Measurements from ENCODE around the gene RXRB.

Gene RXRB

DNA sequence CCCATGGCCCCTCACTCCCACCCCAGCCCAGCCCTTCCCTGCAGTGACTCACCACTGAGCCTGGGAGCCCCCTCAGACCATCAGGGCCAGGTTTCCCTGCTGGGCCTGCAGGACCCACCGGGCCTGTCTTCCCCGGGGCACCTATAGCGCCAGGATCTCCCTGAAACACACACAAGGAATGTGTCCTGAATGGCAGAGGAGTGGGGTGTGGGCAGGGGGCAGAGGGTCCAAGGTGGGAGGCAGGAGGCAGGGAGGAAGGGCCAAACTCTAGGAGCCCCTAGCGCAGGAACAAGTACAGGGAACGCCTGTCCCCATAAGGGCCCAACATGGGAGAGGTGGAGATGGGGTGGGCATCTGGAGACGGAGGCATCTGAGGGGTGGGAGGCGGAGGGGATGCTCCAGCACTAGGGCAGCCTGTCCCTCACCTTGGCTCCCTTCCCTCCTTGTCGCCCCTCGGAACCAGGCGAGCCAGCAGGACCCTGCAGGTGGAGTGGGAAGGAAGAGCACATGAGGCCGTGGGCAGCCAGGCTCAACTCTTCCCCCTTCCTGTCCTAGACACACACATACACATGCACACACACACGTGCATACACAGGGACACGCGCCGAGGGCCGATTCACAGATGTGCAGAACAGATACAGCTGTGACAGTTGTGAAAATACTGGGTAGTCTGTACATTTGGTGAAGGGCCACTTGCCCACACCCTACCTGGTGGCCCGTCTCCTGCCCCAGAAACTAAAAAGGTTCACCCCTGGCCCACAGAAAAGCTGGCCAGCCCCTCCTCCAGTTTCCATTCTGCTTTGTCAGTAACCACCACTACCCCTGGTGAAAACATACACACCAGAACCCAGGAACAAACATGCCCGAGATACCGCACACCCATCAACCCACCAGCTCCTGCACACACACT, 32.8 kb downstream of the RXRB start:
- H3K4me3 ChIP-seq (ENCODE audit: low read depth in 1 of 2, low read length in 1 of 2) = no peak overlapping the region

DNA sequence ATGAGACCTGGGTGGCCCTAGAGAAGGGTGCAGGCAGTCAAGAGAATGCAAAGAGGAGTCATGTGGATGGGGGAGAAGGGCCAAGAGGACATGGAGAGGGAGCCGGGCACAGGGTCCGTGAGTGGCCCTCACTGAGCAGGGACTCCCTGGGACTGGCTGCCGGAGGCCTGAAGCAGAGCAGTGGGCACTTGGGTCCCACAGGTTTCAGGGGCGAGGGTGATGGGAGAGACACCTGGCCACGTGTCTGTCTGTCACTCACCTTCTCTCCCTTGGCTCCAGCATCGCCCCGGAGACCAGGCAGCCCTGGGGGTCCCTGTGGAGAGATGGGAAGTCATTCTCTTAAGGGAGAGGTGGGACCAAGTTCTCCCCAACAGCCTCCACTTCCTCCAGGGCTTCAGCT, 33.7 kb downstream of the RXRB start:
- no peaks in the 10 kb centered on the region for H3K36me3 ChIP-seq
- H3K4me3 ChIP-seq (ENCODE audit: low read depth in 1 of 2, low read length in 1 of 2) = no peak overlapping the region
- peaks cover 21% of the 10 kb centered on the region for H3K27me3 ChIP-seq
- no peaks in the 10 kb centered on the region for H3K9me3 ChIP-seq
- H3K4me1 ChIP-seq (ENCODE audit: control insufficient read depth in 1 of 2, insufficient read depth in 1 of 2, low read depth in 1 of 2, low read length in 1 of 2) = peaks cover 3% of the 10 kb centered on the region in 2 experiments
- no peak overlapping the region for H3K27ac ChIP-seq
- TF ChIP-seq, protein P1, sequence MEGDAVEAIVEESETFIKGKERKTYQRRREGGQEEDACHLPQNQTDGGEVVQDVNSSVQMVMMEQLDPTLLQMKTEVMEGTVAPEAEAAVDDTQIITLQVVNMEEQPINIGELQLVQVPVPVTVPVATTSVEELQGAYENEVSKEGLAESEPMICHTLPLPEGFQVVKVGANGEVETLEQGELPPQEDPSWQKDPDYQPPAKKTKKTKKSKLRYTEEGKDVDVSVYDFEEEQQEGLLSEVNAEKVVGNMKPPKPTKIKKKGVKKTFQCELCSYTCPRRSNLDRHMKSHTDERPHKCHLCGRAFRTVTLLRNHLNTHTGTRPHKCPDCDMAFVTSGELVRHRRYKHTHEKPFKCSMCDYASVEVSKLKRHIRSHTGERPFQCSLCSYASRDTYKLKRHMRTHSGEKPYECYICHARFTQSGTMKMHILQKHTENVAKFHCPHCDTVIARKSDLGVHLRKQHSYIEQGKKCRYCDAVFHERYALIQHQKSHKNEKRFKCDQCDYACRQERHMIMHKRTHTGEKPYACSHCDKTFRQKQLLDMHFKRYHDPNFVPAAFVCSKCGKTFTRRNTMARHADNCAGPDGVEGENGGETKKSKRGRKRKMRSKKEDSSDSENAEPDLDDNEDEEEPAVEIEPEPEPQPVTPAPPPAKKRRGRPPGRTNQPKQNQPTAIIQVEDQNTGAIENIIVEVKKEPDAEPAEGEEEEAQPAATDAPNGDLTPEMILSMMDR (IDR thresholded peaks at IDR 0.05) = no peak

More for the DNA sequence above, 32.8 kb downstream of the RXRB start:
- Histone ChIP-seq H3K9me3 (no peaks in the 10 kb centered on the region), H3K36me3 (no peaks in the 10 kb centered on the region), H3K27ac (no peak overlapping the region), H3K27me3 (peaks cover 13% of the 10 kb centered on the region), H3K4me1 (ENCODE audit: control insufficient read depth in 1 of 2, insufficient read depth in 1 of 2, low read depth in 1 of 2, low read length in 1 of 2) (no peaks in the 10 kb centered on the region)
- TF ChIP-seq, protein P1 (IDR thresholded peaks at IDR 0.05) = no peak

DNA sequence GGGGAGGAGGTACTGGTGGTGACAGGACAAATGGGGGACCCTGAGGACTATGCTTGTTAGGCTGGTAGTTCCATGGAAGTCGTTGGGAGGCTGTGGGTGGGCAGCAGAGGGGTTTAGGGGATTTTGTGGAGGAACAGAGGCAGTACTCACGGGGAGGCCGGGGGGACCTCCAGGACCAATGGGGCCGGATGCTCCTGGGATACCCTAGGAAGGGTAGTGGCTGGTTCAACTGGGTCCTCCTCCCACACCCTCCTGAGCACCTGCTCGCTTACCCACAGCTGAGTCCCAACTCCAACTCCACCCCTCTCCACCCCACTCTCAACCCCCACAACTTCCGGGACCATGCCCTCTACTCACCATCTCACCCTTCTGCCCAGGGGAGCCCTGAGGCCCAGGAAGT, 34.1 kb downstream of the RXRB start:
- H3K4me1 ChIP-seq (ENCODE audit: control insufficient read depth in 1 of 2, insufficient read depth in 1 of 2, low read depth in 1 of 2, low read length in 1 of 2) = peaks cover 6 to 8% of the 10 kb centered on the region in 2 experiments
- no peaks in the 10 kb centered on the region for H3K36me3 ChIP-seq
- no peaks in the 10 kb centered on the region for H3K9me3 ChIP-seq
- no peak overlapping the region for H3K4me3 ChIP-seq (ENCODE audit: low read depth in 1 of 2, low read length in 1 of 2)
- H3K27ac ChIP-seq = no peak overlapping the region
- TF ChIP-seq, protein P1 (IDR thresholded peaks at IDR 0.05) = no peak
- H3K27me3 ChIP-seq = peaks cover 26% of the 10 kb centered on the region

DNA sequence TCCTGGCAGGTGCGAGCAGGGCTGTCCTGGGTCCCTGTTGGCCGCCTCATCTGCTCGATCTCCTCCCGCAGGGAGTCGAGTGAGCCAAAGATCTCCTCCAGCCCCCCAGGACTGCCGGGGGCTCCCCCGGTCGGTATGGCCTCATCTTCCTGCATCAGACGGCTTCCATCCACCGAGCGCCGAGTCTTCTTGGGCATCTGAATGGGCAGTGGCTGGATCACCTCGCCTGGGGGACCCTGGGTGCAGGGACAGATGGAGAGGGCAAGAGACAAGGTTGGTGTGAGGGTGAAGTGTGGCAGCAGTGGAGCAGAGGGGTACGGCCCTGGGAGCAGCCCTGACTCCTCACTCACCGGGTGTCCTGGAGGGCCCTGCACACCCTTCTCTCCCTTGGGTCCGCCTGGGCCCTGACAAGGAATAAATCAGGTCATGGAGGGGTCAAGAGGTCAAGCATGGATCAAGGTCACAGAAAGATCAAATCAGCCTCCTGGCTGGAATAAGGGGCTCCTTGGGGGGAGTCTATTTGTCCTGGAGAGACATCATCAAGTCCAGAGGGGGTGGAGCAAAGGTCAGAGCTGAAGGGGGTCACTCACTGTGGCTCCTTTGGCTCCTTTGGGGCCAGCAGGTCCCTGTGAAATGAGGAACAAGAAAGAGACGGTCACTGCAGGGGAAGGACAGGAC, 34.7 kb downstream of the RXRB start:
- H3K27ac ChIP-seq = no peak overlapping the region
- H3K4me1 ChIP-seq (ENCODE audit: control insufficient read depth in 1 of 2, insufficient read depth in 1 of 2, low read depth in 1 of 2, low read length in 1 of 2) = peaks cover 9 to 10% of the 10 kb centered on the region in 2 experiments
- no peaks in the 10 kb centered on the region for H3K9me3 ChIP-seq
- TF ChIP-seq, protein P1 (IDR thresholded peaks at IDR 0.05) = no peak
- H3K27me3 ChIP-seq = peaks cover 30% of the 10 kb centered on the region
- no peak overlapping the region for H3K4me3 ChIP-seq (ENCODE audit: low read depth in 1 of 2, low read length in 1 of 2)
- no peaks in the 10 kb centered on the region for H3K36me3 ChIP-seq

DNA sequence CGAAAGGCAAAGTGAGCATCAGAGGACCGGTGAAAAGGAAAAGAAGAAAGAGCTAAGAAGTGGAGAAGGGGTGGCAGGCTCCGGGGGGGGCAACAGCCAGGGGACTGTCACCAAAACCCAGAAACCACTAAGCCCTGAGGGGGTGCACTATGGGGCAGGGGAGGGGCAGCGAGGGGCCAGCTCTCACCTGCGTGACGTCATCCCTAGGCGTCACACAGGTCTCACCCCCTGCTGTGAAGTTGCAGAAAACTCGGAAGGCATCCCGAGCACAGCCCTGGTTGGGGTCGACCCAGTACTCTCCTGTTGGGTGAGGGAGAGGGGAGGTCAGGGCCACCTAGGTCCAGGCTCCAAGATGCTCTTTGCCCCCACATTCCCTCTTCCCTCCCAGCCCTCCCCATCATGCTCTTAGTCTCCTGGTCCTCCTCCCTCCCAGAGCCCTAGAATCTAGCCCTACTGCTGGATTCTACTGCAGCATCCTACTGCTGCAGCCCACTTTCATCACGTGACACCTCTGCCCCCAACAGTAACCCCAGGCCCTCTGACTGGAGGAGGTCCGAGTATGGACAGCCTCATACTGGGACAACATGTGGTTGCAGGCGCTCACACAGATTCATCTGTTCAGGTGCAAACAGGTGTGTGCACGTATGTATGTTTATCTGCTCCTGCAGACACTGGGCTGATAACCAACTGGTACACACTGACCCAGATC, 35.6 kb downstream of the RXRB start:
- Histone ChIP-seq H3K9me3 (no peaks in the 10 kb centered on the region), H3K4me1 (ENCODE audit: control insufficient read depth in 1 of 2, insufficient read depth in 1 of 2, low read depth in 1 of 2, low read length in 1 of 2) (peaks cover 9 to 10% of the 10 kb centered on the region in 2 experiments), H3K27ac (no peak overlapping the region), H3K4me3 (ENCODE audit: low read depth in 1 of 2, low read length in 1 of 2) (no peak overlapping the region), H3K27me3 (peaks cover 32% of the 10 kb centered on the region), H3K36me3 (no peaks in the 10 kb centered on the region)
- TF ChIP-seq, protein P1 (IDR thresholded peaks at IDR 0.05) = no peak

All from neutrophil (primary cell).